Esophagus squamous epithelium (tissue), 4 donors: ENCODE data around the gene ETS1.
A peak's percentile ranks its signal among the peaks of the same experiment; 100 is the strongest.

Source experiments
- CTCF ChIP-seq, 6 experiments: fragments of 450-650 bp in 4 of 6; fragments of 200-600 bp in 2 of 6; sonication (generic) in 2 of 6; IDR thresholded peaks; one replicate each; pipeline ENCODE4 v1.5.1; 2016 to 2019; ENCODE audit warnings: antibody characterized with exemption in 6 of 6, mild to moderate bottlenecking in 4 of 6, moderate library complexity in 4 of 6
- POLR2A ChIP-seq, 4 donors: fragments of 450-650 bp; IDR thresholded peaks; one replicate each; pipeline ENCODE4 v1.6.1; 2017; ENCODE audit warnings: antibody characterized with exemption in 4 of 4, mild to moderate bottlenecking in 4 of 4, moderate library complexity in 3 of 4

GRCh38 chr11:128506999-128507611 is 80.3 kb downstream of the ETS1 start:
- TF ChIP-seq CTCF (IDR thresholded peaks at IDR 0.05), result no peak
- peak in 1 of 4 donors; percentile 52 for TF ChIP-seq POLR2A (IDR thresholded peaks at IDR 0.05)
